HPDE6-E6E7 (cell line): ENCODE data around the gene RBM4.
A peak's percentile ranks its signal among the peaks of the same experiment; 100 is the strongest.

Experiments used
- DNase-seq: peaks from one replicate; pipeline ENCODE4 v3.0.0; 2011; ENCODE audit warnings: missing footprints; ENCODE audit errors: extremely low spot score

Gene RBM4

DNA sequence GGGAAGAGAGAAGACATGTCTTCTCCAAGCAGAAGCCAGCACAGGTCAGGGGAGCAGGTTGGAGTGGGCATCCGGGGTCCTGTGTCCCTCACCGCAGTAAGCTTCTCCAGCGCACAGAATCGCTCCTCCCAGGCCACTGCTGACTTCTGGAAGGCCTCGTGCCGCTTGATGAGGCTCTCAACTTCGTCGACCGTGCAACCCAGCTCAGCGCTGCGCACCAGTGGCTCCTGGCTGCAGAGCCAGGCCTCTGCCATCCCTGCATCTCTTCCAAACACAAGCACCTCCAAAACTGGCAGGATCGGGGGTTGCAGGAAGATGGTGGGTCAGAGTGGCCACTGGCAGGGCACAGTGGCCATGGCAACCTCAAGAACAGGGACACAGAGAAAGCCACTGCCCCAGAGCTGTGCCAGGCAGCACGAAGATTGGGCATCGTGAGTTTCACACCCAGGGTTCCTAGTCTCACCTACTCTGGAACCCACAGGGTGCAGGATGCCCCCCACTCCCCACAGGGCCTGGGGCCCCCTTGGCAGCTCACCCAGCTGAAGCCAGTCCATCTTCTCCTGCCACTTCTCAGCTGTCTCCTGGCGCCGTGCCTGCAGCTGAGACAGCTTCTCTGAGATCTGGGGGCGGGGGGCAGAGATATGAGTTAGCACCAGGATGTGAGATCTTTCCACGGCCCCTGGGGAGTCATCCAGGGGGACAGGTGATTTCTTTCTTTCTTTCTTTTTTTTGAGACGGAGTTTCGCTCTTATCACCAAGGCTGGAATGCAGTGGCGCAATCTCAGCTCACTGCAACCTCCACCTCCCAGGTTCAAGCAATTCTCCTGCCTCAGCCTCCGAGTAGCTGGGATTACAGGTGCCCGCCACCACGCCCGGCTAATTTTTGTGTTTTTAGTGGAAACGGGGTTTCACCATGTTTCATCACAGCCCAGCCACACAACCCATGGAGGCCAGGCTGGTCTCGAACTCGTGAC is 50.3 kb downstream of the RBM4 start:
- no peak for DNase-seq

- DNase-seq, result no peak
Measured at GRCh38 chr11:66689661-66690590, 51.4 kb downstream of the RBM4 start.

GRCh38 chr11:66691311-66691980 is 52.9 kb downstream of the RBM4 start:
- no peak for DNase-seq

DNA sequence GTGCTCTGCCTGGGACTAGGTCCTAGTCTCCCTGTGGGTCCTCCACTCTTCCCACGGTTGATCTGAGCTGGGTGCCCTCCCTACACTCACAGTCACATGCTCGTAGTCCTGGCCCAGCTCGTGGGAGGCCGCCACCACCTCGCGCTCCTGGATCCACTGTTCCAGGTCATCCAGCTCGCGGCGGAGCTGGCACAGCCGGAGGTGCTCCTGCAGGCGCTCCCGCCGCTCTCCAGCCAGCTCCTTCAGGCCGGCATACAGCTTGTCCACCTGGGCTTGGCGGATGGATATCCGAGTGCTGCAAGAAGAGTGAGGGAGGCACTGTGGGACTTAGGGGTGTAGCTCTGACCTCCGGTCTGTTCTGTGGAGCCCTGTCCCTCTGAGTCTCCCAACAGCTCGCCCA is 53.9 kb downstream of the RBM4 start:
- DNase-seq, result no peak

GRCh38 chr11:66692871-66693331 is 54.4 kb downstream of the RBM4 start:
- no peak for DNase-seq

- DNase-seq, result no peak
Measured at GRCh38 chr11:66693356-66694055, 55.0 kb downstream of the RBM4 start.

- DNase-seq, result no peak
Measured at GRCh38 chr11:66694056-66694410, 55.5 kb downstream of the RBM4 start.

GRCh38 chr11:66694732-66695207 is 56.3 kb downstream of the RBM4 start:
- peak; percentile 94 for DNase-seq
